ENCODE measurements around the gene TMEM184C.

GRCh38 chr4:147581606-147582350 is 35.4 kb upstream of the TMEM184C start:
- no peak for TF ChIP-seq CTCF (IDR thresholded peaks at IDR 0.05)
- TF ChIP-seq POLR2A (IDR thresholded peaks at IDR 0.05) = no peak
